Activated CD4-positive, alpha-beta T cell treated with anti-CD3 and anti-CD28 coated beads, Interleukin-10, Interleukin-2, amounts not matched to agents 100 ng/mL and 50 ng/mL, durations not matched to agents 16 hours and 8 hours (primary cell): ENCODE results near the gene RPS6KA1.
A peak's percentile ranks its signal among the peaks of the same experiment; 100 is the strongest.
"Not testable (repeated sequence)": the region's sequence is repeated elsewhere in the genome, so short reads cannot be mapped to it uniquely, and the experiment has no call there.

Experiments used
- DNase-seq: peaks from one replicate; pipeline ENCODE4 v3.0.0-alpha.2; 2020

The RPS6KA1 gene

DNA sequence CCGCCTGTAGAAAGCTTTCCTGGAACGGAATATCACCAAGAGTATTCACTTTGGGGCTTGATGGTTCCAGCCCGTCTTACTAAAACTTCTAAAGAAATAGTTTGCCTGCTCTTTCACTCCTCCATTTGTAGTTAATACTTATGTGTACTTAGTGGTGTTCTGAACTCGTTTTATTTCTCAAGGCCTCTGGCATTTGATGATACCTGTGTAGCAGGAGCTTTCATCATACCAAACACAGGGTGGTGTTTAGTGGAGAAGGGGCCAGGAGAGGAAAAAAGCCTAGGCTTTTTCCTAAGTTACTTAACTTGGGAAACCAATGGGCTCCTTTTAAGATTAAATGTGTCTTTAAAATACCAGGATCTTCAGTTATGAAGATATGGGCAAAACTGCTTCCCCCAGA is 74.3 kb downstream of the RPS6KA1 start:
- no peak for DNase-seq

DNA sequence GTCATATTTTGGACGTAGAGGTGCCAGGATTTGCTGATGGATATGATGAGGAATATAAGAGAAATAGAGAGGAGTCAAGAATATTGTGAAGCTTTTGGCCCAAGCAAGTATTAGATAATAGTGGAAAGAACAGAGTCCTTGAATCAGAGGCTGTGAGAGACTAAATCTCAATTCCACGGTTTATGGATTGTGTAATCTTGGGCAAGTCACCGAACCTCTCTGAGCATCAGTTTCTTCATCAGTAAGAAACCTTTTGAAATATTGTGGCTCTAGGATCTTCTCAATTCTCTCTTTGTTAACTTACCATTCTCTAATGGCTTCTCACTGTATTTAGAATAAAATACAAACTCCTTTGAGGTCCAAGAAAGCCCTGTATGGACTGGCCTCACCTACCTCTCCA is 77.6 kb downstream of the RPS6KA1 start:
- DNase-seq = no peak

- DNase-seq = no peak
These were observed 79.3 kb downstream of the RPS6KA1 start for GRCh38 chr1:26608895-26609294.

DNA sequence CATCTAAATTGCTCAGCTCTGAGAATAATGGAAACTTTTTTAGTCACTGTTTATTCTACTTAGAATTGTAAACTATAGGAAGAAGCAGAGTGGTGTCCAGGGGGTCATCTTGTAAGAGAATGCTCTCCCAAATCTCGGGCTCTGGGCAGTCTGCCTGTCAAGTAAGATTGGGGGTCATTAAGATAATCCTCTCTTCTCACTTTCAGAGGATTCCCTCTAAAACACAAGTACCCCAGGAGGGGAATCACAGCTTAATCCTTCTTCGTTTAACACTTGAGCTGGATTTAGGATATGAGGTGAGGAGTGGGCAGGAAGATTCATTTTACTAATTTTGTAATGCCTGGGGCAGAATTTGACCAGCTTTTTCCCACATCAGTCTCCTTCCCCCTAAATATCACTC is 81.2 kb downstream of the RPS6KA1 start:
- DNase-seq = no peak

DNA sequence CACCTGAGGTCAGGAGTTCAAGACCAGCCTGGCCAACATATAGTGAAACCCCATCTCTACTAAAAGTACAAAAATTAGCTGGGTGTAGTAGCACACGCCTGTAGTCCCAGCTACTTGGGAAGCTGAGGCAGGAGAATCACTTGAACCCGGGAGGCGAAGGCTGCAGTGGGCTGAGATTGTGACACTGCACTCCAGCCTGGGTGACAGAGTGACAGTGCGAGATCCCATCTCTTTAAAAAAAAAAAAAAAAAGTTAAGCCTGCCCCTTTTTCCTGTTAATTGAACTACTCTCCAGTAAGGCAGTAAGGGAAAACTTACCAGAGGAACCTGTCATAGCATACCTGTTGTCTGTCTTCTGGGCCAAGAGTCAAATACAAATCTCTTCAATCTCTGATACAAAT is 83.1 kb downstream of the RPS6KA1 start:
- not testable (repeated sequence) for DNase-seq

DNA sequence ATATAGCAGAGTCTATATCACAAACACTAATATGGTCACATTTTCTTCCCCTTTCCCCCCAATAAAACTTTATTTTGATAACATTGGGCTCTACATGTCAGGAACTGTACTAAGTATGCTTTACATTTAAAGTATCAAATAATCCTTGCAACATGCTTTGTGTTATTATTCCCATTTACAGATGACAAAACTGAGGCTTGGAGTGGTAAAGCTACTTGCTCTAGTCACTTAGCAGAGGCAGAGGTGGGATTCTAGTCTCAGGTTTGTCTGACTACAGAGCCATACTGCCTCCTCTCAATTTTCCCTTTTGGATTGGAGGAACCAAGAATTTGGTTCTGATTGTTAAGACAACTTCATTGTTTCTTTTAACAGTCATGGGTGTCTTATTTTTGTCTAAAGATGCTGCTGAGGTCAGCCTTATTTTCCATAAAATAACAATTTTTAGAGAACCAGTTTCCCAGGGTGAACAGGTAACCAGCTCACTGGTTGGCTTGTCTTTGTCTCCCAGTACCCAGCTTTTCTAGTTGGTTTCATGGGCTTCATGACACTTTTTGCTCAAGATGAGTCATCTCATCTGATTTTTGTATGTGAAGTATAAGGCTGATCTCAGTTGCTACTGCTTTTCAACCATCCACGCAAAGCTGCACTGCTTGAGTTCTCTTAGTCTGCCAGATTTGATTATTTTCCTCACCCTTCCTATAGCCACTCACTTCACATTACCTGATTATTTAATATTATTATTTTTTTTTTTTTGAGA is 85.3 kb downstream of the RPS6KA1 start:
- peak; percentile 39 for DNase-seq

DNA sequence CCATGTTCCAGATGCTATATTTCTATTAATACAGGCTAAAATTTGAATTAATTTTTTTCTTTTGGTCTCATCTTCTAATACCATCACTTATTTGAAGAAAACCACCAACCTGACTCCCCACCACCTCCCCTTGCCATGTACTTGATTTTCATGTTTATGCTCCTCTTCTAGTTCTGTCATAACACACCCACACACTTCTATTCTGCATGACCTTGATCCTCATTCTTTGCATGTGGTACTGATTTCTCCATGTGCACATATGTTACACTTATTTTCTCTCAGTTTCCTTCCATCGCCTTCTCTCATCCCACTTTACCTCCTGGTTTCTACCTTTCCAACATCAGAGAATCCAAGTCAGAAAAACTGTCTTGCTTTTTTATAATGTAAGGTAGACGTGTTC is 87.3 kb downstream of the RPS6KA1 start:
- DNase-seq = no peak

DNA sequence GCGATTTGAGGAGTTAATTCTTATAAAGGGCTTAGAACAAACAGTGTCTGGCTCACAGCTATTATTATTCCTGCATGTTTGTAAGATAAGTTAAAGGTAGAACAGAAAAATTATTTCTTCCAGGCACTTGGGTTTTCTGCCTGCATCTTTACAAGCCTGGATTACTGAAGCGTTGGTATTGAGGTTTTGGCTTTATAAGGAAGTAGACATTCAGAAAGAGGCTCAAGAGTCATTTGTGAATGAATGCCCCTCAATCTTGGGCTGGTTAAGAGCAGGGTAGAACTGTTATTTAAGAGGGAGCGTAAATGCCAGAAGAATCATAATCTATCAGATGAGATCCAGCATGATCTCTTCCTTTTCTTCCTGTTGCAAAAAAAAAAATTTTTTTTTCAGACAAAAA is 89.0 kb downstream of the RPS6KA1 start:
- DNase-seq = no peak
